IPS-18c (cell line): ENCODE results near the gene SEC31A.

ENCODE experiments used
- H3K4me3 ChIP-seq: 2 replicates; pipeline ENCODE4 v1.7.0; 2013; ENCODE audit warnings: low read depth, mild to moderate bottlenecking, low read length, moderate library complexity; ENCODE audit not compliant: insufficient read depth
- H3K9me3 ChIP-seq: one replicate; pipeline ENCODE4 v1.6.1; 2013; ENCODE audit warnings: mild to moderate bottlenecking, low read length, moderate library complexity; ENCODE audit not compliant: control insufficient read depth, insufficient read depth

The SEC31A gene

DNA sequence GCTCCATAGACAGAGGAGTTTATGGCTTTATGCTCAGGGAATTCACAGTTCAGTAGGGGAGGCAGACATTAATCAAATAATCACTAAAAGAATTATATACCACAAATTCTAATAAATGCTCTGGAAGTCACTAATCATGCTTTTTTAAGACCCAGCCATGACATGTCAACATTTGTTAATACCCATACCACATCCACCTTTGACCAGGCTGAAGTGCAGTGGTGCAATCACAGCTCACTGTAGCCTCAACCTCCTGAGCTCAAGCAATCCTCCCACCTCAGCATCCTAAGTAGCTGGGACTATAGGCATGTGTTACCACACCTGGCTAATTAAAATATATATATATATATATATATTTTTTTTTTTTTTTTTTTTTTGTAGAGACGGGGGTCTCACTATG is 79.6 kb downstream of the SEC31A start:
- Histone ChIP-seq H3K9me3 (no peaks in the 10 kb centered on the region), H3K4me3 (no peak overlapping the region)

DNA sequence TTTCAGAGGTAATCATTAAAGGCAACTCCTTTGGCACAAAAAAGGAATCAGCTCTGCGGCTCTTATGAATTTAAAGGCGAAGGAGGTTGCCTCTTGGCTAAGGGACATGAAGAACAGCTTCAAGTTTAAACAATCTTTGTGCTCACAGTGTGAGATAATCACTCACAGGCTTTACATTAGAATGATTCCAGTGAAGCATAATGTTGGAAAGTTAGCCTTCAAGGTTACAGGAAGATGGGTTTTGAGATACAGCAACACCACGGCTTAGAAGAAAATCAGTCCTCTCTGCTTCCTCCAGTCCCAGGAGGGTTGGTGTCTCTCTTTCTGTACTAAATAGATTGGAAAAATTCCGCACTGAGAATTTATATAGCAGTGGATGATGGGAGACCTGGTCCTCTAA is 80.8 kb downstream of the SEC31A start:
- Histone ChIP-seq H3K9me3 (no peaks in the 10 kb centered on the region), H3K4me3 (no peak overlapping the region)

DNA sequence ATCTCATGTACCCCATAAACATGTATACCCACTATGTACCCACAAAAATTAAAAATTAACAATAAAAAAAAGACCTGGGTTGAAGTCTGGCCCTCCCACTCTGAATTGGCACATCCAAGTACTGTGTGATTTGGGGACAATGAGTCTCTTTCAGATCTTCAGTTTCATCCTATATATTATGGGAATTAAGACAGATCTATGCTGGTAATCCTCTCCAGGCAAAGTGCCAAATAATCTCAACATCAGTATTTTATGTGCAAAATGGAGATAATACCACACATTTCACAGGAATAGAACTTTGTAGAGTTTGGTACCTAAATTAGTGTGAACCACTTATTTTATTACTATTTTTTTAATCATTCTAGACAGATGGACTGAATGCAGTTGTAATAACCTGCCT is 81.3 kb downstream of the SEC31A start:
- Histone ChIP-seq H3K9me3 (no peaks in the 10 kb centered on the region), H3K4me3 (no peak overlapping the region)

DNA sequence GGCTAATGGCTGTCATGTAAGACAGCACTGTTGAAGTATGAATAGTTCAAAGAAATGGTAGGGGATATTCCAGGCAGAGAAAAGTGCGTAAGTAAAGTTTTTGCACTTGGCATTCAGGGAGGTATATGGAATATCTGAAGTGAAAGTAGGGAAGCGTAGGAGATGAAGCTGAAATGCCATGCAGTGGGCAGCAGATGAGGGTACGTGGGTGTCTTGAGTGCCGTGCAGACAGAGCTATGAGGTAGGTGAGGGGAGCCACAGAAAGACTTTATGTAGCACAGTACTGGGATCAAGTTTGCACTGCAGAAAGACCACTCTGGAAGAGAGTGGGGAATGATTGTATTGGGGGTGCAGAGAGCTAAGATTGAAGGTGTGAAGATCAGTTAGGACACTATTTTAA is 87.2 kb downstream of the SEC31A start:
- H3K4me3 ChIP-seq: no peak overlapping the region
- no peaks in the 10 kb centered on the region for H3K9me3 ChIP-seq

DNA sequence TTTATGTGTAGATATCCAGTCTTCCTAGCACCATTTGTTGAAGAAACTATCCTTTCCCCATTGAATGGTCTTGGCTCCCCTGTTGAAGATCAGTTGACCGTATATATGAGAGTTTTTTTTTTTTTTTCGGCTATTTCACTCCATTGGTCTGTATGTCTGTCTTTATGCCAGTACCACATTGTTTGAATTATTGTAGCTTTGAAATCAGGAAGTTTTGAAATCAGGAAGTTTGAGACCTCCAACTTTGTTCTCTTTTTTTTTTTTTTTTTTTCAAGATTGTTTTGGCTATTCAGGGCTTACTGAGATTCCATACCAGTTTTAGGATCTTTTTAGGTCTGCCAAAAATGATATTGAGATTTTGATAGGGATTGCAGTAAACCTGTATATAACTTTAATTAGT is 88.0 kb downstream of the SEC31A start:
- peaks cover 1% of the 10 kb centered on the region for H3K9me3 ChIP-seq
- no peak overlapping the region for H3K4me3 ChIP-seq

DNA sequence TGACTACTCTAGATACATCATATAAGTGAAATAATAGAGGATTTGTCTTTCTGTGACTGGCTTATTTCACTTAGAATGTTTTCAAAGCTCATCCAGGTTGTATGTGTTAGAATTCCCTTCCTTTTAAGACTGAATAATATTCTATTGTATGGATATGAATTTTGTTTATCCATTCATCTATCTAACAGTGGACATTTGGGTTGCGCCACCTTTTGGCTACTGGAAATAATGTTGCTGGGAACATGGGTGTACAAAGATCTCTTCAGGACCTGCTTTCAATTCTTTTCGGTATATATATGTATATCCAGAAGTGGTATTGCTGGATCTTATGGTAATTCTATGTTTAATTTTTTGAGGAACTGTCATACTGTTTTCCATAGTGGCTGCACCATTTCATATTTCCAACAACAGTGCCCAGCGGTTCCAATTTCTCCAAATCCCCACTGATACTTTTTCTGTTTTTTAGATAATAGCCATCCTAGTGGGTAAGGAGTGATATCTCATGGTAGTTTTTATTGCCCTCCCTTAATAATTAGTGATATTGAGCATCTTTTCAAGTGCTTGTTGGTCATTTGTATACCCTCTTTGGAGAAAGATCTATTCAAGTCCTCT is 88.9 kb downstream of the SEC31A start:
- H3K9me3 ChIP-seq: peaks cover 2% of the 10 kb centered on the region
- H3K4me3 ChIP-seq: no peak overlapping the region

DNA sequence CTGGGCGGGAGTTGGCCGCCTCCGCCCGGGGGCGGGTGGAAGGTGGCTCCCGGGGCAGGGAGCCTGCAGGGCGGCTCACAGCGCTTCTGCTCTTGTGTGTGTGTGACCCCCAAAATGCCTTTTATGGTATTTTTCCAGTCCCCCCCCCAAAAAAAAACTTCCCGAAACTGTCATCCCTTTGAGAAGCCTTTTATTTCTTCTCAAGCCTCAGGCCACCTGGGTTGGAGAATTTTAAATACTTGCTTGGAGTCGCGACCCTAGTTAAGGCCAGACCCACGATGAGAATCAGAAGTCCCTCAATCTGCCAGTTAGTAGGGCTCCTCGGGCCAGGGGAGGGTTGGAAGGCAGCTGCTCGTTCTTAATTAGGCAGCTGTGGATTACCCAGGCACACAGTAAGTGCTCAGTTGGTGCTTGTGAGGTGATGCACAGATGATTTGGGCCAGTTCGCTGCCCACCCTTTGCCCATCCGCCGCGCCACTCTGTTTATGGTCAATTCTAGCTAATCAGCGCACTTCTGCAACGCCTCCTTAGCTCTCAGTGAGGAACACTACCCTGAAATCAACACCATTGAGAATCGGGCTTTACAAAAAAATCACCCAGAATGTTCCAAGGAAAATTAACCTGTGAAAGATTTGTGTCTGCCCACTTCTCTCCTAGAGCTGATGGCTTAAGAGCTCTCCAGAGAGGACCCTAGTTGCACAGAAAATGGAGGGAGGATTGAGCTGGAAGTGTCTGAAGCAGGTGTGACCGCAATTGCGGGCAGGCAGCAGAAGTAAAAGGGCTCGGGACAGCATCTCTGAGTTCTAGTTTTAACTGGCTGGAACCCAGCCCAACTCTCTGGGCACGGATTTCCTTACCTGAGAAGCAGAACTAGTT is 91.7 kb downstream of the SEC31A start:
- peak overlapping the region; percentile 68 for H3K4me3 ChIP-seq
- H3K9me3 ChIP-seq: peaks cover 2% of the 10 kb centered on the region

DNA sequence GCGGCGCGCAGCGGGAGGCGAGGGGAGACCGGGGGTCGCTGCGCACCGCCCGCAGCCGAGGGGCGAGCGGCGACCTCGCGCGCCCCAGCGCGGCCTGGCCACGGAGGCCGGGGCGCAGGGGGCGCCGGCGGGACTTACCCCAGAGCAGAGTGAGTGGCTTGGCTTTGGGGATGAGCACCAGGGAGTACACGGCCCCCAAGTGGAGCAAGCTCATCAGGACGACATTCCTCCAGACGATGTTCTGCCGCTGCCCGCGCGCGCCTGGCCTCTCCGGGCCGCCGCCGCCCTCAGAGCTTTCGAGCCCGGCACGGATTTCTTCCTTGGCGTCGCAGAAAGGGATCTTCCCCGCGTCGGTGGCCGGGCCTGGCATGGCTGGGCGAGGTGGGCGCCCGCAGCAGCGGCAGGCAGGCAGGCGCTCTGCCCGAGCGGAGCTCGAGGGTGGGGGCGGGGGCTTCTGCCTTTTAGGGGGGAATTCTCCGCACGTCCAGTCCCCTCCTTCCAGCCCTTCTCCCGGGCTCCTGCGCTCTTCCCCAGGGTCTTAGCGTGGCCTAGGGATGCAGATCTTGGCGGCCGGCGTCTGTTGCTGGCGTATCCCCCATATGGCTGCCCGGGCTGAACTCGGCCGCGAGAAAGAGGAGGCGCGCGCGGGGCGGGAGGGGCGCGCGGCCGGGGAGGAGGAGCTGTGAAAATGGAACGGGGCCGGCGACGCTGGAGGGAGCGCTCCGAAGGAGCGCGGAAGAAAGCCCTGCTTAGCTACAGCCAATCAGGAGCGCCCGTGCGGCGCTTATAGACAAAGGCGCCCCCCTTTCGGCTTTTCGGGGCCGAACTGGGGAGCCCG is 92.6 kb downstream of the SEC31A start, which contains the start of gene SCD5:
Gene SCD5, minus strand, starts transcription at position 629 of the 838 bp plus-strand sequence. Its CDS starts 259 bp downstream, at position 370.
- Histone ChIP-seq H3K4me3 (peak within 1 kb of the TSS; percentile 68), H3K9me3 (peaks cover 2% of the 10 kb centered on the region)

DNA sequence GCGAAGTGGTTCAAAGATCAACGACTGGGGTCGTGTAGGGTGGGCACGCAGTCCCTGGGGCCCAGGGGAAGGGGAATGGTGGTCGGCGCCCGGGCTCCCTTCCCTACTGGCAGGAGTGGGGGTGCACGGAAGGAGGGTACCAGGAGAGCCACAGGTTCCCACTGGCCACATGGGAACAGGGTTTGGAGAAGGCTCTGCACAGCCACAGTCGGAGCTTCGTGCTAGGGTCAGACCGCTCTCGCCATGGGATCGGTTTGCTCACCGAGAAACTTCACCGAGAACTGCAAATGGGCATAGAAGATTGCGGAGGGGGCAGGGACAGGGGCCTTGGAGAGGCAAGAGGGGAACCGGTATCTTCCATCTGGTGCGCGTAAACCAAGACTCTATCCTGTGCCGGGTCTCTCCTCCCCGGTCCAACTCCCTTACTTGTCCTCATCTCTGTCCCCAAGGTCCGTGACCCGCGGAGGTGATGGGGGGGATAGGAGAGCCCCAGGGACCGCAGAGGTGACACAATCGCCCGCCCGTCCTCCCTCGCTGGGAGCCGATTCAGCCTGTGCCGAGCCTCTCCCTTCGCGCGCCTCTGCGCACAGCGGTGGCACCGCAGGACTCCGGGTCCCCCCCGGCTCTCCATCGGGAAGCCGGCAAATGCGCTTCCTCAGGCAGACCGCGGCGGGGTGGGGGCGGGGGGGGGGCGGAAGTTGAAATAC is 93.4 kb downstream of the SEC31A start:
- Histone ChIP-seq H3K4me3 (peak overlapping the region; percentile 68), H3K9me3 (peaks cover 2% of the 10 kb centered on the region)

DNA sequence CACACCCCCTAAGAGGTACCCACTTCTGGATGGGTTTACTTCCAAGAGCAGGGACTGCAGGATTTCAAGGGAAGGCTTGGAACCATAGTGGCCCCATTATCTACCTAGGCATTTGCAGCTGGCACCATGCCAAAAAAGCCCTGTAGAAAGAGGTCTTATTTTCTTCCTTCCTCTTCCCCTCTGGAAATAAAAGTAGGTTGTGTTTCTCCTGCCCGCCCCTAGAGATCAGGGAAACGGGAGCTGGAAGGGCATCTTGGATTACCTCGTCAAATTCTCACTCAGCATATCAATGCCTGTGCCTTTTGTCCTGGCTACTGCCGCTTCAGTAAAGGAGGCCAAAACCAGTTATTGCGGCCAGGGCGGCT is 93.9 kb downstream of the SEC31A start:
- Histone ChIP-seq H3K4me3 (peak overlapping the region; percentile 68; the same call in 1 of the 2 replicates), H3K9me3 (peaks cover 2% of the 10 kb centered on the region)

DNA sequence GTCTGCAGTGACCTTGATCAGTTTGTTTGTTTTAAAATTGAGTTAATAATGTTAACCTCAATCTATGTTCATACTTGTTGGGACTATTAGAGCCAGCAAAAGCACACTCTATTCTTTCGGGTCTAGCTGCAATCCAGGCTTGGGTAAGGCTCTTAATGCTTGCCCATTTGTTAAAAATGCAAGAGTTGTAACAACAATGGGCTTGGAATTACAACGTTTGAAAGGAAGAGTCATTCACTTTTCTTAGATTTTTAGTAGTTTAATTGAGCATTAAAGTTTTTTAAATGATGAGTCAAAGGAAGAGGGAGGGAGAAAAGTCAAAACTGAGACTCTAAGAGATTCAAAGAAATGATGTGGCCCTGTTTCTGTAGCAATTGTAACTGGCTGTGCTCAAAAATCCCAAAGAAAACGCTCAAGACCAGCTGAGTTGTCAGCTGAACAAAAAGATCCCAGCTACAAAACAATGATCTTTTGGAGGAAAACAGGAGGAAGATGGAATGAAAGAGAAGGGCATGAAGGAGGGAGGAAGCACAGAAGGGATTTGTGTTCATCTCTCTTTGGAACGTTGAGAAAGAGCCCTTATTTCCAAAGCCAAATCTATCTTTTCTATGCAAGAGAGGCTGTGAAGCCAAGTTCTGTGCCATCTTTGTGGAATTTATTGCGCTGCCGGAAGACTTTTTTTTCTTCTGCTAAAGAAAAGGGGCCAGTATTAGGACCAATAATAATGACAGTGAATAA is 97.9 kb downstream of the SEC31A start:
- H3K9me3 ChIP-seq: peaks cover 2% of the 10 kb centered on the region
- H3K4me3 ChIP-seq: no peak overlapping the region

DNA sequence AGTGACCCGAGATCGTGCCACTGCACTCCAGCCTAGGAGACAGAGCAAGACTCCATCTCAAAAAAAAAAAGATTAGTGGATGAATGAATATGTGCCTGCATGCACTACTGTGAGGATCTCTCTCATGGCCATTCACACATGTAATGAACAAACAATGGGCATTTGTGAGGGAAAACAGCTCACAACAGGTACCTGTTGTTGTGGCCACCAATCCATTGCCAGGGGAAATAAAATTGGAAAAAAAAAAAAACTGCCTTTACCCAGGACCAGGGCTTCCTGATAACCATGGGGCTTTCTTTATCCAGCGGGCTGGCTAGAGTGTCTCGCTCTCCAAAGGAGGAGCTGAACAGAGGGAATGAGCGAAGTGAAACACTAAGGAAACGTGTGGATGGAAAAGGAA is 99.8 kb downstream of the SEC31A start:
- no peak overlapping the region for H3K4me3 ChIP-seq
- no peaks in the 10 kb centered on the region for H3K9me3 ChIP-seq

DNA sequence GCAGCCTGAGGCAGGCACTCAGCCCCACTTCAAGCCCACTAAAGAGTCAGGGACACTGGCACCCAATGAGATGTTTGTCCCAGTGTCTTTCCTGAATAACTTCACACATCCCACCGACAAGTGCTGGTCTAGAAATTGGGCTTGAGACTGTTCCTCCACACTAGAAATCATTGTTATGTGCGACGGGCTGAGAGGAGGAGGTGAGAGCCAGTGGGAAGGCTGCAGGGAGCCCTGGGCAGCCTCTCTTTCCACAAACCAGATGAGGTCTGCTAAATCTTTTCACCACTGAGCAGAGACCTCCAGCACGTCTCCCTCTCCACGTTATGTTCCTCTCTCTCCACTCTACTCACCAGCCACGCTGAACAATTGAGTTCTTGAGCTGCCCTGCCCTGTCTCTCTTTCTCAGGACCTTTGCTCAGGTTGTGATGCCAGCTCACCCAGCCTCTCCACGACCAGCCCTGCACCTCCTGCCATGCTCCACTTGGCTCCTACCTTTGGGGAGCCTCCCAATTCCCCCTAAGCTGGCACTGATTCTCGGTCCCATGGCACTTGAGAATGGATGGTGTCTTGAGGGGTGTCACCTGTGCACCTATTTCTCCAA is 100.8 kb downstream of the SEC31A start:
- H3K9me3 ChIP-seq: no peaks in the 10 kb centered on the region
- no peak overlapping the region for H3K4me3 ChIP-seq

DNA sequence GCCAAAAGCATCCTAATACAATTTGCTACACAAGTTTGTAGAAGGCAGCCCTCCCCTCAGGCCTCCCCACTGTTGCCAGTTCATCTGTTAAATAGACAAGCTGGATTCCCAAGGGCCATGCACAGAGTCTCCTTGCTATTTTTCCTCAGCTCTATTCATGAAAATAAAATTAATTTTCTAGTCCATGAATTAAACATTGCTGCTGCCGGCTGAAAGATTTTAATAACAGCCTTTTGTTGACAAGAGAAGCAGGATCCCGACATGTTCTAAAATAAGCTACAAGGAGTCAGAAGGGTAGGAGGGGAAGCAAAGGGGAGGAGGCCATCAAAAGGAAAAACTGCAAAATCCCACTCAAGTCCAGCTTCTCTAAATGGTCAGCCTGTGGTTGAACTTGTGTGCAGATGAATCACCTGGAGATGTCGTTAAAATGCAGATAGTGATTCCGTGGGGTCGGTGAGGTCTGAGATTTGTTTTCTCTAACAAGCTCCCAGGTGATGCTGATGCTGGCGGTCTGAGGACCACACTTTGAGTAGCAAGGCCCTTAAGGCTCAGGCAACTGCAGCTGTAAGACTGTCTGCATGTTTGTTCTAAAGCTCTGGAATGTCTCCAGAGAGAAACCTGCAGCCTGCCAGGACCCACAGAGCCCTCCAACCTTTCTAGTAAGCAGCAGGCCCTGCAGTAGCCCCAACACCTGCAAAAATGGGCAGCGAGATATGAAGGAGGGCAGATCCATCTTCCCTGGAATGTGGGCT is 101.8 kb downstream of the SEC31A start:
- Histone ChIP-seq H3K9me3 (no peaks in the 10 kb centered on the region), H3K4me3 (no peak overlapping the region)

DNA sequence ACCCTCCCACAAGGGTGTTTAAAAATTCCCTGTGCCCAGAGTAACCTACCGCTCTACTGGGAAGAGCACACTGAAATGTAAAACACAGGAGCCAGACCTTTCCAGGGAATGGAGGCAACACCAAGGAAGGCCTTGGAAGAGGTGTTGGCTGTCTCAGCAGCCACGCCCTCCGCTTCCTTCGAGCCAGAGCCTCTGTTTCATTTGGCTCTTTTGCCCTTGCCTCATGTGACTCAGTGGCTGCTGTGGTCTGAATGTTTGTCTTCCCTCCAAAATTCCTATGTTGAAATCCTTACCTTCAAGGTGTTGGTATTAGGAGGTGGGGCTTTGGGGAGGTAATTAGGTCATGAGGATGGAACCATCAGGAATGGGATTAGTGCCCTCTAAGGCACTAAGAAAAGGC is 103.6 kb downstream of the SEC31A start:
- Histone ChIP-seq H3K9me3 (no peaks in the 10 kb centered on the region), H3K4me3 (no peak overlapping the region)

DNA sequence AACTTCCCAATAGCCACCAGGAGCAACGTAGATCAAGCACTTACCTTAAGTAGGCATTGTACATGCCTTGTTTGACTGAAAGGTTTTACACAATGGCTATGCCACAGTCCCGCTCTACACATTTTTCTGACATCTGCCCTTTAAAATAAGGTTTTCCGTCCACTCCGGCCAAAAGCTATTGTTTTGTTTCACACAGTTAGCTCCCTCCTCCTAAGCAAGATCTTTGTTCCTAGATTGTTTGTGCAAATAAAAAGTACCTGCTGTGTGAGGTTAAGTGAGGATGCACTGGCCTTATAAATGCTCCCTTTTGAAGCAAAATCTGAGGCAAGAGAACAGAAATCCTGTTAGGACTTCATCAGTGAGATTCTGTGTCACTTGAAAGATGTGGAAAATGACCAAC is 104.1 kb downstream of the SEC31A start:
- Histone ChIP-seq H3K4me3 (no peak overlapping the region), H3K9me3 (no peaks in the 10 kb centered on the region)
